IPS-18c (cell line): ENCODE measurements around the gene STOML2.
"Not testable (repeated sequence)": the region's sequence is repeated elsewhere in the genome, so short reads cannot be mapped to it uniquely, and the experiment has no call there.

Experiments
- H3K4me3 ChIP-seq: 2 replicates; pipeline ENCODE4 v1.7.0; 2013; ENCODE audit warnings: low read depth, mild to moderate bottlenecking, low read length, moderate library complexity; ENCODE audit not compliant: insufficient read depth
- H3K9me3 ChIP-seq: one replicate; pipeline ENCODE4 v1.6.1; 2013; ENCODE audit warnings: mild to moderate bottlenecking, low read length, moderate library complexity; ENCODE audit not compliant: control insufficient read depth, insufficient read depth

STOML2 gene, protein sequence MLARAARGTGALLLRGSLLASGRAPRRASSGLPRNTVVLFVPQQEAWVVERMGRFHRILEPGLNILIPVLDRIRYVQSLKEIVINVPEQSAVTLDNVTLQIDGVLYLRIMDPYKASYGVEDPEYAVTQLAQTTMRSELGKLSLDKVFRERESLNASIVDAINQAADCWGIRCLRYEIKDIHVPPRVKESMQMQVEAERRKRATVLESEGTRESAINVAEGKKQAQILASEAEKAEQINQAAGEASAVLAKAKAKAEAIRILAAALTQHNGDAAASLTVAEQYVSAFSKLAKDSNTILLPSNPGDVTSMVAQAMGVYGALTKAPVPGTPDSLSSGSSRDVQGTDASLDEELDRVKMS

DNA sequence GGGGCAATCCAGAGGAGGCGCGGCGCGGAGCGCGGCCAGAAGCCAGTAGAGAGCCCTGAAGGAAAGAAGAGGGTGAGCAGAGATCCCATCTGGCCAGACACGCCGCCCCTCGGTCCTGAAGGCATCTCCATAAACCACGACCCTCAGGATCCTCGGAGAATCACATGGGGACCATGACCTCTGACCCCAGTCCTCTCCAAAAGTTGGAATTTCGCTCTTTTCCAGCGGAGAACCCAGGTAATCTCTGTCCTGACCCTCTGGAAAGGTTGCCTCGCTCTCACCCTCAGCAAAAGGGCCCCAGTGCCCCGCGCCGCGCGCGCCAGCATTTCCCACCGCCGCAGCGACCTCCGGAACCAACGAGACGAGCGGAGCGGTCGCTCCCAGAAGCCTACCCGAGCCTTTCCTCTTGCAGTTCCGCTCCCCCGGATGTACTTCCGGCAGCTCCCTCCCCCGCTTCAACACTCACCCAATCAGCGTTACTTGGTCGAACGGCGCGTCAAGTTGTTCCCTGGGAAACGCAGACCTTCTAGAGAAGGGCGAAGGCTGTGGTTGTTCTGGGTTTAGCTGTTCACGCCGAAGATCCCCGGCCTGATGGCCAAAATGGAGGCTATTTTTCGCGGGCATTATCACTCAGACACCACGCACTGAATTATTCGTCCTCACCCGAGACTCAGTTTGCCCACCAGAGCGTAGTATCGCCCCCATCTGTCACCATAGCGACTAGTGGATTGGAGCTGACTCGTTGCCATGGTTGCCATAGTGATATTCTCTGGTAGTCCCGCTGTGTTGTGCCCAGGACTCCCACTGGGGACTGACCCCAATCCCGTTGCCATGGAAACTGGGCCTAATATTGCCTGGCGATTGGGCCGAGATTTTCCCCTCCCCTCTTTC lies at the start of gene STOML2:
Gene STOML2 (minus strand): TSS at position 363 of the 891 bp plus-strand sequence. CDS start 37 bp downstream, at position 326.
- H3K9me3 ChIP-seq: no peaks in the 10 kb centered on the region

DNA sequence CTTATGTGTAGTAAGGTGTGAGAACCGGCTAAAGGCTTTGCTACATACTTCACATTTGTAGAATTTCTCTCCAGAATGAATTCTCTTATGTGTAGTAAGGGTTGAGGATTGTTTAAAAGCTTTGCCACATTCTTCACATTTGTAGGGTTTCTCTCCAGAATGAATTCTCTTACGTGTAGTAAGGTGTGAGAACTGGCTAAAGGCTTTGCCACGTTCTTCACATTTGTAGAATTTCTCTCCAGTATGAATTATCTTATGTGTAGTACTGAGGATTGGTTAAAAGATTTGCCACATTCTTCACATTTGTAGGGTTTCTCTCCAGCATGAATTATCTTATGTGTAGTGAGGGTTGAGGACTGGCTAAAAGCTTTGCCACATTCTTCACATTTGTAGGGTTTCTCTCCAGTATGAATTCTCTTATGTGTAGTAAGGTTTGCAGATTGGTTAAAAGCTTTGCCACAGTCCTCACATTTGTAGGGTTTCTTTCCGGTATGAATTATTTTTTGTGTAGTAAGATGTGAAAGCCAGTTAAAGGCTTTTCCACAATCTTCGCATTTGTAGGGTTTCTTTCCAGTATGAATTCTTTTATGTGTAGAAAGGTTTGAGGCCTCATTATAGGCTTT lies 45.1 kb upstream of the STOML2 start:
- H3K4me3 ChIP-seq, H3K9me3 ChIP-seq: not testable (repeated sequence)

More for the DNA sequence above, at the start of gene STOML2:
- H3K4me3 ChIP-seq: peak within 1 kb of the TSS; percentile 75

DNA sequence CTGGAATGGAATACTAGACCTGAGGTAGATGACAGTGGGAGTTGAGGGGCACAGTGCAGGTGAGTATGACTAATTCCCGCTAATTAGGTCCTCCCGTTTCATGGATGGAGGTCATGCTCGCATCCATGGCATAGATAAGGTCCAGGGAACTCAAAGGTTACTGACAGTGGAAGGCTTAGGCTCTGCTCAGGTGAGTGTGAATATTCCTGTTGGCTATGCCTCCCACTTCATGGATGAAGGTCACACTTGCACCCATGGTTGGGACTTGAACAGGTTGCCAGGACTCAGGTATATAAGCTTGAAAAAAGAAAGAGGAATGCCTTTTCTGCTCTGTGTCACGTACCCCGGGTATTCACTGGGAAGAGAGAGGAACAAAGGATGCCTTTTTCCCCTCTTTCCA lies 39.1 kb upstream of the STOML2 start:
- Histone ChIP-seq H3K4me3 (no peak overlapping the region), H3K9me3 (peaks cover 12% of the 10 kb centered on the region)

DNA sequence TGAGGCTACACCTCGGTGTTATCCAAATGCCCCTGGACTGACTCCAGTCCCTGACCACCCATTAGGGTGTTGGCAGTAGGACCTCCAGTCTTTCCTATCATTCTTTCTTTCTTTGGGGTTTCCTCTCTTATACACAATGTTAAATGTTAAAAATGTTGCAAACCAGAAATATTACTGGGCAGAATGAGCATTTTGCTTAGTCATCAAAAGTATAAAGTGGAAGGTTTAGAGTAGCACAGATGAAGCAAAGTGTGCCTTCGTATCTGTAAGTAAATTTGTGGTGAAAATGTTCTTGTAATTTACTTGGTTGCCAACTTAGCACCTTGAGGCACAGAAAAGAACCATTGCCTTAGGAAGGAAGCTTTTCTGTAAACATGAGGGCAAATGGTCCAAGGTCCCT lies 37.2 kb upstream of the STOML2 start:
- Histone ChIP-seq H3K9me3 (peaks cover 12% of the 10 kb centered on the region), H3K4me3 (no peak overlapping the region)

DNA sequence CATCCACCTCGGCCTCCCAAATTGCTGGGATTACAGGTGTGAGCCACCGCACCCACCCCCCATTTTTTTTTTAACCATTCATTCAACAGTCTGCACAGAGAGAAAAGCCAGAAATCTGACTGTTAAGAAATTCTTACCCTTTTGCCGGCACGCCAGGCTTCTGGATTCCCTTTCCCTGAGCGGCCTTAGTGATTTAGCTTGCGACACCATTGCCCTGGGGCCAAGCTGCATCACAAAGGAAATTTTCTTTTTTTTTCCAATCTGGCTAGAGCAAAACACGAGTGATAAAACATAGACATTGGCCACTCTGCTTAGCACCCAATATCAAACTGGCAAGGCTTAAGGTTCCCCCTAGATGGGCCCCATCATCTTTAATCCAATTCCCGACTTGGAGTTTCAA lies 33.9 kb upstream of the STOML2 start:
- Histone ChIP-seq H3K4me3 (no peak overlapping the region), H3K9me3 (peaks cover 10% of the 10 kb centered on the region)

DNA sequence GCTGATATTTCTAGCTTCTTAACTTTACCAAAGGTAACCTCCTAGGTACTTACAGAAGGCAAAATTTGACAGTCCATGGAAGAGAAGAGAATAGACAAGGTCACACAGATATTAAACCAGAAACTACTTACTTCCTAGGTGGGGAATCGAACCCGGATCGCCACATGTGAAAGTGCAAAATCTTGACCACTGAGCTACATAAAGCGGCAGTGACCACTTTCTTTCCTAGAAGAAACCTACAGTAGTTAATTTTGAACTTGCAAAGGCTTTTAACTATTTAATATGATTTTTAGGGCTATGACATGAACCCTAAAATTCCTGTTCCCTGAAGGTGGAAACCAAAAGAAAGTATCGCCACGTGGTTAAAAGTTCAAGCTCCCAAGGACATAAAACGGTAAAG lies 33.1 kb upstream of the STOML2 start:
- no peak overlapping the region for H3K4me3 ChIP-seq
- peaks cover 7% of the 10 kb centered on the region for H3K9me3 ChIP-seq

DNA sequence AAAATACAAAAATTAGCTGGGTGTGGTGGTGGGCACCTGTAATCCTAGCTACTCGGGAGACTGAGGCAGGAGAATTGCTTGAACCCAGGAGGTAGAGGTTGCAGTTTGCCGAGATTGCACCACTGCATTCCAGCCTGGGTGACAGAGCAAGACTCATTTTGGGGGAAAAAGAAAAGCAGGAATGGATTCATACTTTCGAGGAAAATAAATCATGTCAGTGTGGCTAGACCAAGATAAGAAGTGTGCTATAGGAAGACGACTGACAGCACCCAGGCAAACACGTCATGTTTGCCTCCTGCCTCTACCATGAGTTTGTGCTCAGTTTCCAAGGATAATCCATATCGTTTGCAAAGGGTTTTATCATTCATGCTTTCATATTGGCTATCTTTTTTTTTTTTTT lies 32.0 kb upstream of the STOML2 start:
- H3K9me3 ChIP-seq: peaks cover 2% of the 10 kb centered on the region
- H3K4me3 ChIP-seq: no peak overlapping the region

DNA sequence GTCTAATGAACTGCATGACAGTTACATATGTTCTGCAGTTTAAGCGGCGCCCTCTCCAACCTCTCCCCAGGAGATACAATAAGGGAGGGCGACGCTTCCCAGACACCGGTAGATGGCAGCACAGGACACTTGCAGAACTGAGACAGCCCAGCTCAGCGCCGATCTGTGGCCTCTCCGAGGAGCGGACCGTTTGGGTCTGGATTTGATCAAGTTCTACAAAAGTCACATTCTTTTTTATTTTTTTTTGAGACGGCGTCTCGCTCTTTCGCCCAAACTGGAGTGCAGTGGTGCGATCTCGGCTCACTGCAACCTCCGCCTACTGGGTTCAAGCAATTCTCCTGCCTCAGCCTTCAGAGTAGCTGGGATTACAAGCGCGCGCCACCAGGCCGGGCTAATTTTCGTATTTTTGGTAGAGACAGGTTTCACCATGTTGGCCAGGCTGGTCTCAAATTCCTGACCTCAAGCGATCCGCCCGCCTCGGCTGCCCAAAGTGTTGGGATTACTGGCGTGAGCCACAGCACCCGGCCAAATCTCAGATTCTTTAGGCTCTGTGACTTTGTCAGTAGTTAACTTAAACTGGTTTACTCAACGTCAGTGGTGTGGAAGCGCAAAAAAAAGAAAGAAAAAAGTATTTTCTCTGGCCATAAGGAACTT lies 14.1 kb upstream of the STOML2 start:
- peak overlapping the region; percentile 76 for H3K4me3 ChIP-seq
- H3K9me3 ChIP-seq: no peaks in the 10 kb centered on the region

DNA sequence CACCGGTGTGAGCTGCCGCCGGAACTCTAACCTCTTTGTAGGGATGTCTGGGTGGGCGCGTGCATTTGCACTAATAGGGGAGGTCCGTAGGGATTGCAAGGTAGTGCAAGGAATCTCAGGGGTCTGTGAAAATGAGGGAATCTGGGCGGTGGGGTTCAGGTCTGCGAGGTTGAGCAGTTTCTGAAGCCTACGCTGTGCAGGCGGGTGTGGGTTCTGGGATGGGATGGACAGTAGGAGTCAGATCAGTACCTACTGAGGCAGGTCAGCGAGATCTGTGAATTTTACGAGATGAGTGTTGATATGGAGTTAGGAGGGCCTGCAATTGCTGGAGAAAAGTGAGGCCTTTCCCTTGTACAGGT lies 13.6 kb upstream of the STOML2 start:
- peak overlapping the region; percentile 76 for H3K4me3 ChIP-seq
- H3K9me3 ChIP-seq: no peaks in the 10 kb centered on the region

DNA sequence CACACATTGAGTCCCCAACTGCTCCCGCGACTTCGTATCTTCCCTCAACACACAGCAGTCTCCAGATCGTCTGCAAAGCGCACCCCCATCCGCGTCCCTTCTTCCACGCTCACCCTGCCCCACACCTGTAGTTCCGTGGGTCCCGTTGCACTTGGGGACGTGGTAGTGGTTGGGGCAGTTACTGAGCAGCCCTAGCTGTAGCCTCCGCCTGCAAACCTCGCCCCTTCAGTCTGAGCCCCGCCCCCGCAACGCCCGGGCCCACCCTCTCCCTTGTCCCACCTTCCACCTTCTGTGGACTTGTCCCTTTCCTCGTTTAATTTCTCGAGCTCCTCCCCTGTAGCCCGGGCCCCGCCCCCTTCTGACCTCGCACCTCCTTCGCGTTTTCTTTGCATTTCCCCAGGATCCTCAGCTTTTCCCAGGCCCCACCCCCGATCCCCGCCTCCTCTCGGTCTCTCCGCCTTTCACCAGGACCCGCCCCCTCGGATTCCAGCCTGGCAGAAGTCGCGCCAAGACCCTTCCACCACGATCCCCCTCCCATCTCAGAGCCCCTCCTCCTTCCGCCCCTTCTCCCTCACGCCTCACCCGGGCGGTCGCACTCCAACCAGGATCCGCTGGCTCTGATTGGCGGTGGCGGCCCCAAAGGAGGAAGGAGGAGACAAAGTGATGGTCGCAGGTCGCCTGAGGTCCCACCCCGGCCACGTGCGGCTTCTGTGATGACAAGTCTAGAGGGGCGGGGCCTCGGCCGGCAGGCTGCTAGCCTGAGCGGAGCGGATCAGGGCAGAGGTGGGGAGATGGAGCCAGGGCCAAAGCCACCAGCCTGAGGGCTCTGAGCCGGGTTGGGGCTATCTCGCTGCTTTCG lies 13.0 kb upstream of the STOML2 start, which contains the start of gene ATOSB:
Gene ATOSB (minus strand): TSS at position 183 of the 859 bp plus-strand sequence. CDS start 7,588 bp downstream, outside the sequence.
- H3K9me3 ChIP-seq: no peaks in the 10 kb centered on the region
- H3K4me3 ChIP-seq: peak within 1 kb of the TSS; percentile 76

DNA sequence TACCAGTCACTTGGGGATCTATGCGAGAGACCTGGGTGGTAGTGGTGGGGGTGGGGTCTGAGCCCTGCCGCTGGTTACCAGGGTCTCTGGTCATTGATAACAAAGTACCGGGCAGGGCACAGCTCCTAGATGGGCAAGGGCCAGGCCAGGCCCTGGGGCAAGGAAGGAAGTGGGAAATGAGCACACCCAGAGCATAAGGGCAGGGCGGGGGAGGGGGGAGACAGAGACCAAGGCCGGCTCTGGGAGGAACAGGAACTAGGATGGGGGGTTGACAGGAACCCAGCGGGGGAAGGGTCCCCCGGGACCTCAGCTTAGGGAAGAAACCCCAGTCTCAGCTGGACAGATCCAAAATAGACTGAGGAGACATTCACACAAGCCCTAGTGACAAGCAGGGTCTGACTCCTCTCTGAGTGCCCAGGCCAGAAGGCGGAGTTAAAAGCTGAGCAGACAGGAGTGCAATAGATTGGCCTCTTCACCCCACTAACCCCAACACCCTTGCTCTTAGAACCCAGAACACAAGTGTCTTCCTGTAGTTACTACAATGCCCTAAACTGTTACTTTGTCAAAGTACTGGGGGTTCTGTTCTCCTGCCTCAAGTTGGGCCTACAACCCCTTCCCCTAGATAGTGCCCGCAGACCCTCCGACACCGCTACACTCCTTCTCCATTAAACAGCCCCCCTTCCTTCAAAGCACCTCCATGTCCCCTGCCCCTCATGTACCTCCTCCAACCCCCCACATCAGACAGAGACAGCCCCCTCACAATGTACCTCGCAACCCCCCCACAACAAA lies 12.1 kb upstream of the STOML2 start:
- H3K4me3 ChIP-seq: peak overlapping the region; percentile 65
- H3K9me3 ChIP-seq: no peaks in the 10 kb centered on the region

DNA sequence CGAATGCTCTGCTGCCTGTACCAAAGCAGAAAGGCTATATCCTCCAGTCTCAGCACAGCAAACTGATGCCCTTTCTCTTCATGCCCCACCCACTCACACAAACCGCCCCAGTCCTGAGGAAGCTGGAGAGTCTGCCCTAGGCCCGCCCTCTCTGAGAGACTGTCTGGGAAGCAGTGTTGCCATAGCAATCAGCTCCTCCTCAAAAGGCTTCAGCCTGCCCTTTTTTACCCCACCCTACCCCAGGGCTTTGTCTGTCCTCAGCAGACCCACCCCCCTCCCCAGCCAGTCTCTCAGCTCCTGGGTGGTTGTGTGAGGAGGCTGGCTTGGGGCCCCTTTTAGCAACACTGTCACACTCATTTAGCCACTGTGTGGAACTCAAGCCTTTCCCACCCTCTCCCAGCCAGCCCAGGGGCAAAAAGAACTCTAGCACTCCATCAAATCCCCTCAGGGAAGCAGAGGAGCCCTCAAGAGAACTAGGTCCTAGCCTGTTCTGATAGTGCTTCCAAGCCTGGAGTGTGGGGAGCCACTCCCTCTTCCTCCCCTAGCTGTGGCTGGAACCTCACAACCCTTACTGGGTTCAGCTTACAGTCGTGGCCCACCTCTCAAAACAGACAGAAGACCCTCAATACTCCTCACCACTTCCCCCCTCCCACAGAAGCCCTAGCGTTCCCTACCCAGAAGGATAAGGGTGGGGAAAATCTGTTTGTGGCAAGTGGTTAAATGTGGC lies 11.3 kb upstream of the STOML2 start:
- Histone ChIP-seq H3K4me3 (peak overlapping the region; percentile 65), H3K9me3 (no peaks in the 10 kb centered on the region)

DNA sequence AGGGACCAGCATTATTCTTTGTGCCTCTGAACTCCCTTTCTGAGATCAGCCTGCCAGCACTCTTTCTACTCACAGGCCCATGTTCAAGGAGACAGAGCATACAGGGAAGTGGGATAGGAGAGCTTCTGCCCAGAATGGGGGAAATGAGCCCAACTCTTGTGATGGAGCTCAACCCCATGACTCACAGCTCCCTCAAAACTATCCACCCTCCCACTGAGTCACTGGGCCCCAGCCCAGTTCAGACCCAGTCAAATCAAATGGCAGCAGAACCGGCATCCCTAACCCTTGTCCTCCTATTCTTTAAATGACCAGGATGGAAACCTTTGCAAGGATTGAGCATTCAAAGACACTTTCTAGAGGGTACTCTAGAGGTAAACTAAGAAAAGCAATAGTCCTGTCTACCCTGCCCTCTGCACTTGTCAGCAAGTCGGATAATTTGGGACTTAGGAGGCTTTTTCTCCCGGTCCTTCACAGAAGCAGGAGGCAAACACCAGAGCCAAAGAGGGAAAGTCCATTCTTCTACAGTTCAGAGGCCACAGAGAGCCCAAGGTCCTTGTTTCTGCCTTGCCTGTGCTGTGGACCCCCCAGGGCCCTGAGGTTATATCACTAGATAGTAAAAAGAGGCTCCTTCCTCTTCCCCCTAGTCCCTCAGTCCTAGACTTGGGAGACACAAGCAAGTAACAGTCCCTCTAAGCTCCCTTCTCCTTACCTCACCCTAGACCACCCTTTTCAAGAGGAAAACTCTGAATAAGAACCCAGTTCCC lies 9.5 kb upstream of the STOML2 start:
- Histone ChIP-seq H3K4me3 (no peak overlapping the region; the same call in 1 of the 2 replicates), H3K9me3 (no peaks in the 10 kb centered on the region)

DNA sequence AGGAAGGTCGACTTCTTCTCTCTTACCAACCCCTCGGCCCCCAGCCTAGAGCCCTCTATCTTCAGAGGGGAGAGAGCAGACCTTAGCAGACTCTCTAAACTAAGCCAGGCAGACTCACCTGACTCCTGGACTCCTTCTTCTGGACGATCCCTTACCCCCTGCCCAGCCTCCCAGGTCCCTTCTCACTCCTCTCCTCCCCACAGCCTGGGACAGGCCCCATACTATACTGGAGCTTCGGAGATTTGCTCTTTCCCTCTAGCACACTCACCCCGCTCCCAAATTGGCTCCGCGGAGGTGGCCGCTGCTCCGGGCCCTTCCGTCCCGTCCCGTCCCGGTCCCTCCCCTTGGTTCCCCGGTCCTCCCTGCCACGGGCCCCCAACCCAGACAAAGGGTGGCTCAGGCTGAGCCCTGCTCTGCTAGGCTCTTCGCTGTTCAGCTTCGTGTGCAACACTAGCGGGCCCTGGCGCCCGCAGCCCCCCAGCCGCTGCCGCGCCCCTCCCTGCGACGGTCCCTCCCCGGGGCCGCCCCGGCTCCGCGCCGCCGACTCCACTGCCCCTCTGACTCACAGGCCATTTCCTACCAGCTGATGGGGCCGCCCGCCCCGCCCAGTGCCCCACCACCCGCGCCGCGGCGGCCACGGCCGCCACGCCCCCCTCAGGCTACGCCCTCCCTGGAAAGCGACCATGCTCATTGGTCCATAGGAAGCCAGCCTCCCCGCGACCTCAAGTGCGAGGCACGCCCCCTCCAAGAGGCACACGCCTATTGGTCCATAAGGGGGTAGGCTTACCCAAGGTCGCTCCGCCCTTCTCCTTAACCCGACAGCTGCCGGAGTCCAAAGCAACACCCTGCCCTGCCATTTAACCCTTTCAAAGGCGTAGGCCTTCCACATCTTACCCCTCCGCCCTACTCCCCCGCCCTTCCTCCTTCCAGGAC lies 8.3 kb upstream of the STOML2 start:
- peak overlapping the region; percentile 72 for H3K4me3 ChIP-seq
- H3K9me3 ChIP-seq: no peaks in the 10 kb centered on the region
